ENCODE measurements around the gene ST6GALNAC5.
"Not testable (repeated sequence)": the region's sequence is repeated elsewhere in the genome, so short reads cannot be mapped to it uniquely, and the experiment has no call there.

ST6GALNAC5 gene

GRCh38 chr1:76868154-76868882 lies 1.0 kb downstream of the ST6GALNAC5 start:
- peak overlapping the region; percentile 58 to 82 for H3K4me3 ChIP-seq (ENCODE audit: low read depth in 1 of 2, low read length in 2 of 2)
- H3K9me3 ChIP-seq (ENCODE audit: control insufficient read depth in 1 of 2, low read length in 2 of 2): peaks cover 0 to 2% of the 10 kb centered on the region in 2 donors
- peak overlapping the region; percentile 46 for H3K27ac ChIP-seq (ENCODE audit: low read length)
- H3K27me3 ChIP-seq (ENCODE audit: low read depth, low read length): peaks cover 5% of the 10 kb centered on the region
- no peaks in the 10 kb centered on the region for H3K36me3 ChIP-seq (ENCODE audit: control insufficient read depth in 1 of 2, insufficient read depth in 2 of 2, low read length in 2 of 2)
- H3K4me1 ChIP-seq (ENCODE audit: control insufficient read depth in 1 of 2, insufficient read depth in 2 of 2, low read length in 2 of 2): peaks cover 0 to 7% of the 10 kb centered on the region in 2 donors

GRCh38 chr1:76868916-76869315 lies 1.6 kb downstream of the ST6GALNAC5 start:
- H3K4me3 ChIP-seq (ENCODE audit: low read depth in 1 of 2, low read length in 2 of 2): peak overlapping the region; percentile 49 to 82
- no peak overlapping the region for H3K27ac ChIP-seq (ENCODE audit: low read length)
- H3K27me3 ChIP-seq (ENCODE audit: low read depth, low read length): peaks cover 5% of the 10 kb centered on the region

GRCh38 chr1:76870037-76870436 lies 2.8 kb downstream of the ST6GALNAC5 start:
- H3K9me3 ChIP-seq (ENCODE audit: control insufficient read depth in 1 of 2, low read length in 2 of 2): peaks cover 0 to 2% of the 10 kb centered on the region in 2 donors
- peak overlapping the region in 1 of 2 donors; percentile 82 for H3K4me3 ChIP-seq (ENCODE audit: low read depth in 1 of 2, low read length in 2 of 2)
- H3K27me3 ChIP-seq (ENCODE audit: low read depth, low read length): peaks cover 5% of the 10 kb centered on the region
- no peak overlapping the region for H3K27ac ChIP-seq (ENCODE audit: low read length)
- H3K36me3 ChIP-seq (ENCODE audit: control insufficient read depth in 1 of 2, insufficient read depth in 2 of 2, low read length in 2 of 2): no peaks in the 10 kb centered on the region
- peaks cover 0 to 7% of the 10 kb centered on the region in 2 donors for H3K4me1 ChIP-seq (ENCODE audit: control insufficient read depth in 1 of 2, insufficient read depth in 2 of 2, low read length in 2 of 2)

More at GRCh38 chr1:76868916-76869315, 1.6 kb downstream of the ST6GALNAC5 start:
- peaks cover 0 to 7% of the 10 kb centered on the region in 2 donors for H3K4me1 ChIP-seq (ENCODE audit: control insufficient read depth in 1 of 2, insufficient read depth in 2 of 2, low read length in 2 of 2)
- no peaks in the 10 kb centered on the region for H3K36me3 ChIP-seq (ENCODE audit: control insufficient read depth in 1 of 2, insufficient read depth in 2 of 2, low read length in 2 of 2)
- peaks cover 0 to 2% of the 10 kb centered on the region in 2 donors for H3K9me3 ChIP-seq (ENCODE audit: control insufficient read depth in 1 of 2, low read length in 2 of 2)

- Histone ChIP-seq H3K4me3 (ENCODE audit: low read depth in 1 of 2, low read length in 2 of 2) (no peak overlapping the region), H3K27me3 (ENCODE audit: low read depth, low read length) (peaks cover 1% of the 10 kb centered on the region), H3K27ac (ENCODE audit: low read length) (no peak overlapping the region), H3K36me3 (ENCODE audit: control insufficient read depth in 1 of 2, insufficient read depth in 2 of 2, low read length in 2 of 2) (no peaks in the 10 kb centered on the region), H3K9me3 (ENCODE audit: control insufficient read depth in 1 of 2, low read length in 2 of 2) (peaks cover 0 to 2% of the 10 kb centered on the region in 2 donors), H3K4me1 (ENCODE audit: control insufficient read depth in 1 of 2, insufficient read depth in 2 of 2, low read length in 2 of 2) (peaks cover 0 to 7% of the 10 kb centered on the region in 2 donors)
Measured at GRCh38 chr1:76871355-76871974, 4.2 kb downstream of the ST6GALNAC5 start.

- Histone ChIP-seq H3K27ac (ENCODE audit: low read length) (no peak overlapping the region), H3K27me3 (ENCODE audit: low read depth, low read length) (no peaks in the 10 kb centered on the region), H3K9me3 (ENCODE audit: control insufficient read depth in 1 of 2, low read length in 2 of 2) (peaks cover 0 to 2% of the 10 kb centered on the region in 2 donors), H3K36me3 (ENCODE audit: control insufficient read depth in 1 of 2, insufficient read depth in 2 of 2, low read length in 2 of 2) (no peaks in the 10 kb centered on the region), H3K4me3 (ENCODE audit: low read depth in 1 of 2, low read length in 2 of 2) (no peak overlapping the region), H3K4me1 (ENCODE audit: control insufficient read depth in 1 of 2, insufficient read depth in 2 of 2, low read length in 2 of 2) (peaks cover 0 to 7% of the 10 kb centered on the region in 2 donors)
Measured at GRCh38 chr1:76872944-76873343, 5.7 kb downstream of the ST6GALNAC5 start.

GRCh38 chr1:76876655-76877395 lies 9.5 kb downstream of the ST6GALNAC5 start:
- Histone ChIP-seq H3K4me1 (ENCODE audit: control insufficient read depth in 1 of 2, insufficient read depth in 2 of 2, low read length in 2 of 2) (no peaks in the 10 kb centered on the region), H3K27ac (ENCODE audit: low read length) (no peak overlapping the region), H3K4me3 (ENCODE audit: low read depth in 1 of 2, low read length in 2 of 2) (no peak overlapping the region)

GRCh38 chr1:76879014-76879413 lies 11.7 kb downstream of the ST6GALNAC5 start:
- H3K27ac ChIP-seq (ENCODE audit: low read length); H3K27me3 ChIP-seq (ENCODE audit: low read depth, low read length); H3K9me3 ChIP-seq (ENCODE audit: control insufficient read depth in 1 of 2, low read length in 2 of 2); H3K4me3 ChIP-seq (ENCODE audit: low read depth in 1 of 2, low read length in 2 of 2); H3K36me3 ChIP-seq (ENCODE audit: control insufficient read depth in 1 of 2, insufficient read depth in 2 of 2, low read length in 2 of 2); H3K4me1 ChIP-seq (ENCODE audit: control insufficient read depth in 1 of 2, insufficient read depth in 2 of 2, low read length in 2 of 2): not testable (repeated sequence)

More at GRCh38 chr1:76876655-76877395, 9.5 kb downstream of the ST6GALNAC5 start:
- H3K36me3 ChIP-seq (ENCODE audit: control insufficient read depth in 1 of 2, insufficient read depth in 2 of 2, low read length in 2 of 2): no peaks in the 10 kb centered on the region
- no peaks in the 10 kb centered on the region for H3K27me3 ChIP-seq (ENCODE audit: low read depth, low read length)
- H3K9me3 ChIP-seq (ENCODE audit: control insufficient read depth in 1 of 2, low read length in 2 of 2): peaks cover 0 to 2% of the 10 kb centered on the region in 2 donors

- H3K36me3 ChIP-seq (ENCODE audit: control insufficient read depth in 1 of 2, insufficient read depth in 2 of 2, low read length in 2 of 2): no peaks in the 10 kb centered on the region
- no peaks in the 10 kb centered on the region for H3K27me3 ChIP-seq (ENCODE audit: low read depth, low read length)
- no peaks in the 10 kb centered on the region for H3K4me1 ChIP-seq (ENCODE audit: control insufficient read depth in 1 of 2, insufficient read depth in 2 of 2, low read length in 2 of 2)
- H3K27ac ChIP-seq (ENCODE audit: low read length): no peak overlapping the region
- H3K4me3 ChIP-seq (ENCODE audit: low read depth in 1 of 2, low read length in 2 of 2): no peak overlapping the region
- H3K9me3 ChIP-seq (ENCODE audit: control insufficient read depth in 1 of 2, low read length in 2 of 2): no peaks in the 10 kb centered on the region
Measured at GRCh38 chr1:76881762-76882161, 14.5 kb downstream of the ST6GALNAC5 start.

GRCh38 chr1:76891931-76892622 lies 24.8 kb downstream of the ST6GALNAC5 start:
- peak overlapping the region; percentile 34 for H3K27ac ChIP-seq (ENCODE audit: low read length)
- peaks cover 0 to 17% of the 10 kb centered on the region in 2 donors for H3K4me1 ChIP-seq (ENCODE audit: control insufficient read depth in 1 of 2, insufficient read depth in 2 of 2, low read length in 2 of 2)

GRCh38 chr1:76892675-76893074 lies 25.4 kb downstream of the ST6GALNAC5 start:
- Histone ChIP-seq H3K4me3 (ENCODE audit: low read depth in 1 of 2, low read length in 2 of 2) (no peak overlapping the region), H3K9me3 (ENCODE audit: control insufficient read depth in 1 of 2, low read length in 2 of 2) (no peaks in the 10 kb centered on the region), H3K27ac (ENCODE audit: low read length) (no peak overlapping the region), H3K36me3 (ENCODE audit: control insufficient read depth in 1 of 2, insufficient read depth in 2 of 2, low read length in 2 of 2) (no peaks in the 10 kb centered on the region), H3K4me1 (ENCODE audit: control insufficient read depth in 1 of 2, insufficient read depth in 2 of 2, low read length in 2 of 2) (peaks cover 0 to 17% of the 10 kb centered on the region in 2 donors), H3K27me3 (ENCODE audit: low read depth, low read length) (no peaks in the 10 kb centered on the region)

More at GRCh38 chr1:76891931-76892622, 24.8 kb downstream of the ST6GALNAC5 start:
- H3K36me3 ChIP-seq (ENCODE audit: control insufficient read depth in 1 of 2, insufficient read depth in 2 of 2, low read length in 2 of 2): no peaks in the 10 kb centered on the region
- H3K4me3 ChIP-seq (ENCODE audit: low read depth in 1 of 2, low read length in 2 of 2): no peak overlapping the region
- H3K27me3 ChIP-seq (ENCODE audit: low read depth, low read length): no peaks in the 10 kb centered on the region
- no peaks in the 10 kb centered on the region for H3K9me3 ChIP-seq (ENCODE audit: control insufficient read depth in 1 of 2, low read length in 2 of 2)

All from muscle layer of duodenum (tissue), 2 donors.